OCI-M1 (cell line): ENCODE data around the gene UNC5A.
A peak's percentile ranks its signal among the peaks of the same experiment; 100 is the strongest.

Experiments used
- DNase-seq: peaks from one replicate; lab custom pipeline; 2025; lab: John Stamatoyannopoulos, UW

The UNC5A gene

GRCh38 chr5:176810081-176810597 is at the start of gene UNC5A:
TSS of gene UNC5A (plus strand) at chr5:176810559. CDS start at chr5:176810751, 192 bp downstream.
- peak; percentile 60 for DNase-seq

DNA sequence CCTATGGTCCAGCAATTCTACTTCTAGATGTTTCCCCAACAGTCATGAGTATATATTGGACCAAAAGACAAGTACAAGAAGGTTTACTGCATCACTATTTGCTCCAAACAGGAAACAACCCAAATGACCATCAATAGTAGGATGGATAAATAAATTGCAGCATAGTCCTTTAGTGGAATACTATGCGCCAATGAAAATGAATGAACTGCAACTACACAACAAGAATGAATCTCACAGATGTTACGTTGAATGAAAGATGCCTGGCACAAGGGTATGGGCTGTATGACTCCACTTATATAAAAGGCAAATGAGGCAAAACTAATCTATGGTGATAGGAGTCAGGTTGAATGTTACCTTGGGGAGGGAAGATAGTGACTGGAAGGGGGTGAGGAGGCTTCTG is 48.6 kb upstream of the UNC5A start:
- no peak for DNase-seq

GRCh38 chr5:176762489-176762888 is 47.9 kb upstream of the UNC5A start:
- DNase-seq = no peak

GRCh38 chr5:176765687-176766086 is 44.7 kb upstream of the UNC5A start:
- no peak for DNase-seq

- DNase-seq = no peak
Measured at GRCh38 chr5:176768174-176768970, 42.0 kb upstream of the UNC5A start.

DNA sequence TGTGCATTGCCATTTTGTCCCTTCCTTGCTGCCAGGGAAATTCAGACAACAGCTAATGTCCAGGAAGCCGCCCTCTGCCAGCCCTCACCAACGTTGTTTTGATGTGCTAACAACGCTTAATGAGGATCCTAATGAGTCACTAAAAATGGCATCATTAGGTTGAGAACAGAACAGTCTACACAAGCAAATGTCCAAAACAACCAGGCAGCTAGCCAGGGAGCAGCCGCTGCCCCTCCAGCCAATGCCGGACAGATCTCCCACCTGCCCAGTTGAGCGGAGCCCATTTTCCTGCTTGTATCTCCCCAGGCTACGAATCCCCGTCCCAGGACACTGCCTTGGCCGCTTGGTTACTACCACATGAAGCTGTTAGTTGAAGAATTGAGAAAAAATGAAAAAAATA is 40.4 kb upstream of the UNC5A start:
- no peak for DNase-seq

- DNase-seq = no peak
Measured at GRCh38 chr5:176770431-176770830, 39.9 kb upstream of the UNC5A start.

DNA sequence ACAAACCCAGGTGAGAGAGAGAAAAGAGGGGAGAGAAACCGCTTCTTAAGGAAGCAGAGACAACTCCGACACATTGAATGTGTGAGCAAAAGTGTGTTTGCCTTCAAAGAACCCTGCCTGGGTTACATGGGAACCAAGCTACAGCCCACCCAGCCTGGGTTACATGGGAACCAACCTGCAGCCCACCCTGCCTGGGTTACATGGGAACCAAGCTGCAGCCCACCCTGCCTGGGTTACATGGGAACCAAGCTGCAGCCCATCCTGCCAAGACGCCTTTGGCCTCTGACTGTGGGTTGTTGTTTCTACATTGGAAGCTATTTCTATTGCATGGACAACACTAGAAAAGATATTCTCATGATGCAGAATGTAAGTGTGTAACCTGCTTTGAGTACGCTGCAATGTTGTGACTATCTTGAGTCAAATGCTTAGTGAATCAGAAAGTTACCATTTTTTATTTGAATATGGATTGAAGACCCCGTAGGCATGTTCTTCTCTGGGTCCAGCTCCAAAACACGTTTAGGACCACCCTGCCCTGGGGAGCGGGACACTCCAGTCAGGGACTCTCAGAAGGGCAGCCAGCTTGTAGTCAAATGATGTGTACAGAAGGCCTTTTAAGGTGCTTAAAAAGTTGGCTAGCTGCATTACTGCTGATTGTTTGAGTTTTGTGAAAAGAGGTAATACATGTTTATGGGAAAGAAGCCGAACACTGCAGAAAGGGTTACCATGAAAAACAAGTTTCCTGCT is 39.1 kb upstream of the UNC5A start:
- no peak for DNase-seq

DNA sequence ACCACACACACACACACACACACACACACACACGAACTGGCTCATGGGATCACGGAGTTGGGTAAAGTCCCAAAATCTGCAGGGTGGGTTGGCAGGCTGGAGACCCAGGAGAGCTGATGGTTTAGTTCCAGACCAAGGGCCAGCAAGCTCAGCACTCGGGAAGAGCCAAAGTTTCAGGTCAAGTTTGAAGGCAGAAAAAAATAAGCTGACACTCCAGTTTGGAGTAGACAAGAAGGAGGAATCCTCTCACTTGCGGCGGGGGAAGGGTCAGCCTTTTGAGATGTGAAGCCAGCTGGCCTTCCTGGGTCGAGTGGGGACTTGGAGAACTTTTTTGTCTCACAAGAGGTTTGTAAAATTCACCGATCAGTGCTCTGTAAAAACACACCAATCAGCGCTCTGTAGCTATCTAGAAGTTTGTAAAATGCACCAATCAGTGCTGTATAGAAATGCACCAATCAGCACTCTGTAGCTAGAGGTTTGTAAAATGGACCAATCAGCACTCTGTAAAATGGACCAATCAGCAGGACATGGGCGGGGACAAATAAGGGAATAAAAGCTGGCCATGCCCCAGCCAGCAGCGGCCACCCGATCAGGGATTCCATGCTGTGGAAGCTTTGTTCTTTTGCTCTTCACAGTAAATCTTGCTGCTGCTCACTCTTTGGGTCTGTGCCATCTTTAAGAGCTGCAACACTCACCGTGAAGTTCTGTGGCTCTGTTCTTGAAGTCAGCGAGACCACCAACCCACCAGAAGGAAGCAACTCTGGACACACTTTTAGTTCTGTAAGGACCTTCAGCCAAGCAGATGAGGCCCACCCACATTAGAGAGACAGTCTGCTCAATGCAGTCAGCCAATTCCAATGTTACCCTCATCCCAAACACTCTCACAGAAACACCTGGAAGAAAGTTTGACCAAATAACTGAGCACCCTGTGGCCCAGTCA is 37.8 kb upstream of the UNC5A start:
- DNase-seq = no peak

DNA sequence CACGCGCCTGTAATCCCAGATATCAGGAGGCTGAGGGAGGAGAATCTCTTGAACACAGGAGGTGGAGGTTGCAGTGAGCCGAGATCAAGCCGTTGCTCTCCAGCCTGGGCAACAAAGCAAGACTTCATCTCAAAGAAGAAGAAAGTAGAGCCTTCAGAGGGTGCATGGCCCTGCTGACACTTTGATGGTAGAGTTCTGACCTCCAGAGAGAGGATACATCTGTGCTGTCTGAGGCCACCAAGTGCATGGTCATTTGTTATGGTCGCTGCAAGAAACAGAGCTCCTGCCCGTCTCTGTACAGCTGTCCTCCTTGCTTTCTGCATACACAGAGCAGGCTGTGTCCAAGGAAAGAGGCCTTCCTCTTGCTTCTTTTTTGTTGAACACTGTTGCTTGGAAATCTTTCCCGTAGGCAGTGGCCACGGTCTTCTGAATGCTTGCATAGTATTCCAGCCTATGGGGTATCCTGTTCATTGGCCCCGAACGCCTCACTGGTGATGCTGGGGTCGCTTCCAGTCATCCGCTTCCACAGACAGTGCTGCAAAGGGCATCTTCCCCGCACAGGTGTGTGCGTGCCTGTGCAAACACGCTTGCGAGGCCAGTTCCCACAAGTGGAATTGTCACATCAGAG is 36.8 kb upstream of the UNC5A start:
- no peak for DNase-seq

- DNase-seq = no peak
Measured at GRCh38 chr5:176774216-176775171, 35.9 kb upstream of the UNC5A start.

GRCh38 chr5:176775409-176775808 is 35.0 kb upstream of the UNC5A start:
- no peak for DNase-seq

DNA sequence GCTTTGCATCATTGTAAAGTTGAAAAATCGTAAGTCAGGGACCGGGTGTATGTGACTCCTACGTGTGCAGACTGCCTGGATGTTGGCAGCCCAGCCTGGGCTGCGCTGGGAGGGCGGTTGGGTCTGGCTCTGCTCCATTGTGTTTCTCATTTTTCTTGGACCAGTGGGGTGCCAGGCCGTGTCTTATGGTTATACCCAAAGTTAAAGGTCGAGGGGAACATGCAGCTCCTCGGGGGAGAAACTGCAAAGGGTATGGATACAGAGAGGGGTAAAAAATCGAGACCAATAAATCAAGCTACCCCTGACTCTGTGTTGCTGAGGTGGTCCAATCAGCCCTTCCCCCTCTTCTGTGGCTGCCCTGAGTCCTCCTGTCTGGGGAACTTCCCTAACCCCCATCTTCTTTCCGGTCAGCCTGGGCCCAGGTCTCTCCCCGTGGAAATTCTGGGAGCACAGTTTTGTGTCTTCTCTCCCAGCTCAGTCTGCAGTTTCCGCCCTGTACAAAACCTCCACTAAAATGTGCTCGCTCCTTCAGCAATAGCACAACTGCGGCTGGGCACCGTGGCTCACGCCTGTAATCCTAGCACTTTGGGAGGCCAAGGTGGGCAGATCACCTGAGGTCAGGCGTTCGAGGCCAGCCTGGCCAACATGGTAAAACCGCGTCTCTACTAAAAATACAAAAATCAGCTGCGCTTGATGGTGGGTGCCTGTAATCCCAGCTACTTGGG is 34.1 kb upstream of the UNC5A start:
- DNase-seq = no peak

DNA sequence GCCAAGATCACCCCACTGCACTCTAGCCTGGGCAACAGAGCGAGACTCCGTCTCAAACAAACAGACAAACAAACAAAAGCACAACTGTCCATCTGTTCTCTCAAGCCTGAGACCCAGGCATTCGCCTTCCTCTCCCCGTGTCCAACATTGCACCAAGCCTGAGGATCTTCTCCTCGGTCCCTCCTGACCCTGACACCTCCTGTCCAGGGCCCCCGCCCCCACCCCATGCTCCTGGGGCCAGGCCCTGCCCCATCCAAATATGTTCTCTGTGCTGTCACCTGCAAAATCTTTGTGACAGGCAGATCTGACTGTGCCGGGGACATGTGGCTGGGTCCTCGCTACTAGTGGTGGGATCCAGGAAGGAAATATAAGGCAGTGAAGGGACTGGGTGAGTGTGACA is 33.4 kb upstream of the UNC5A start:
- DNase-seq = no peak

DNA sequence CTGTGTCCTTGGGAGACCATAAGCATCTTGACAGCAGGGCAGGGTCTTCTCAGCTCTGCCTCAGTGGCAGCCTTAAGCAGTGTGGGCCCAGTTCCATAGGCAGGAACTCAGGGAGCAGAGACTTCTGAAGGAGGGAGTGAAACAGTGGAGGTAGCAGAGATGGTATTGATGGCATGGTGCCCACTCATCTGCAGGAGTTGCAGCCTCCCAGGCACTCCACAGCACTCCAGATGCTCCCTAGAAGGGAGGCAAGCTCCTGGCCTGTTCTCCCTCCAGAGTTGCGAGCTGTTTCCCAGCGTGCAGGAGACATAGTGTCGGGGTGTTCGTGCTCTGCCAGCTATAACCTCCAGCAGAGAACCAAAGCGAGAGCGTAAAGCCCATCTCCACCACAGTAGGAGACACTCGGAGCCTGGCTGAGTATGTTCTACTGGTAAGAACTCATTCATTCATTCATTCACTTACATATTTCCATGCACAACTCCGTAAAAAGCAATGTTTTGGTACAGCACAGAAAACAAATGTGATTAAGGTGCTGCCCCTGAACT is 31.4 kb upstream of the UNC5A start:
- no peak for DNase-seq

- DNase-seq = no peak
Measured at GRCh38 chr5:176779537-176779936, 30.8 kb upstream of the UNC5A start.

GRCh38 chr5:176780176-176781053 is 29.9 kb upstream of the UNC5A start:
- no peak for DNase-seq

DNA sequence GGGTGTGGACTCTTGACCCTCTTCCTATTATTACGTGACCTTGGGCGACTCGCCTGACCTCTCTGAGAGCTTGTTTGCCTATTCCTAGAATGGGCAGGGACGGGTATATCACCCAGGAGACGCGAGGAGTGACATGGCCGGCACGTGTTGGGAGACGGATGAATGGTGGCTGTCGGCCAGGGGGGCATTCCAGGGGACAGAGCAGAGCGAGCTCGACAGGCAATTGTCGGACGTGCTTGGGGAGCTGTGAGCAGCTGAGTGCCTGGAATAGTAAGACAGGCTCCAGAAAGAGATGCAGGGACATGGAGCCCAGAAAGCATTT is 29.3 kb upstream of the UNC5A start:
- DNase-seq = no peak
